ENCODE results near the gene RPUSD1.

DNA sequence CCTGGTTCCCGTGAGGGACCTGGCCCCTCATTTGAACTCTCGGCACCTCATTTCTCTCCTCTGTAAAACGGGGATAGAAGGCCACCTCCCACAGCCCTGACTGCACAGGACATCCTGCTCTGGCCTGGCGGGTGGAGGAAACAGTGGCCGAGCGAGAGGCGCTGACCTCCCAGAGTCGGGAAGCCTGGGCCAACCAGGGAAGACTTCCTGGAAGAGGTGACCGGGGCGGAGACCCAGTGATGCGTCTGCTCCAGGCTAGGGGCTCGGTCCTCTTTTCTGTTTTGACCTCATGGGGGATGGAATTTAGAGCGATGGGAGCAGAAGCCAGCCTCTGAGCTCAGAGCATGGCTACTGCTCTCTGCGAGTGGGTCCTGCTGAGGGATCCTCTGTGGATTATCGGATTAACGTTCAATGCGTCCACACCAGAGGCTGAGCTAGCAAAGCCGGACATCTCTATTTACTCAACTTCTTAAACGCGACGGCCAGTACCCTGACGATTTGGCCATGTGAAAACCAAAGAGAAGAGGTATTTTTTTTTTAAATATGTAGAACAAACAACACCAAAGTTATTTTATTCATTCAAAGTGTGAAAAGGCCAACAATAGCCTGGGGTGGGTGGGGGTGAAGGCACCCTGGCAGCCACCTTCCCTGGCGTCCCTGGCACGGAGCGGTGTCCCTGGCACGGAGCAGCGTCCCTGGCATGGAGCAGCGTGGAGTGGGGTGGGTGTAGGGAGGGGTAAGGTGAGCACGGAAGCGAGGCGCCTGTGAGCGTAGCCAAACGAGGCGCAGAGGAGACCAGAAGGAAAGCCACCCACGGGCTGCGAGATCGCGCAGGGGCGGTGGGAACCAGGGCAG, 36.8 kb downstream of the RPUSD1 start:
- TF ChIP-seq, protein P1, sequence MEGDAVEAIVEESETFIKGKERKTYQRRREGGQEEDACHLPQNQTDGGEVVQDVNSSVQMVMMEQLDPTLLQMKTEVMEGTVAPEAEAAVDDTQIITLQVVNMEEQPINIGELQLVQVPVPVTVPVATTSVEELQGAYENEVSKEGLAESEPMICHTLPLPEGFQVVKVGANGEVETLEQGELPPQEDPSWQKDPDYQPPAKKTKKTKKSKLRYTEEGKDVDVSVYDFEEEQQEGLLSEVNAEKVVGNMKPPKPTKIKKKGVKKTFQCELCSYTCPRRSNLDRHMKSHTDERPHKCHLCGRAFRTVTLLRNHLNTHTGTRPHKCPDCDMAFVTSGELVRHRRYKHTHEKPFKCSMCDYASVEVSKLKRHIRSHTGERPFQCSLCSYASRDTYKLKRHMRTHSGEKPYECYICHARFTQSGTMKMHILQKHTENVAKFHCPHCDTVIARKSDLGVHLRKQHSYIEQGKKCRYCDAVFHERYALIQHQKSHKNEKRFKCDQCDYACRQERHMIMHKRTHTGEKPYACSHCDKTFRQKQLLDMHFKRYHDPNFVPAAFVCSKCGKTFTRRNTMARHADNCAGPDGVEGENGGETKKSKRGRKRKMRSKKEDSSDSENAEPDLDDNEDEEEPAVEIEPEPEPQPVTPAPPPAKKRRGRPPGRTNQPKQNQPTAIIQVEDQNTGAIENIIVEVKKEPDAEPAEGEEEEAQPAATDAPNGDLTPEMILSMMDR (conservative IDR thresholded peaks at IDR 0.05) = no peak
- no peak for TF ChIP-seq EZH2 (IDR thresholded peaks at IDR 0.05; ENCODE audit: low read depth)

All from PC-9 (cell line).